EL (cell line): ENCODE measurements around the gene OOEP.
A peak's percentile ranks its signal among the peaks of the same experiment; 100 is the strongest.

Experiments
- DNase-seq: peaks from one replicate; pipeline ENCODE4 v3.0.0-alpha.2; 2016

The OOEP gene

DNA sequence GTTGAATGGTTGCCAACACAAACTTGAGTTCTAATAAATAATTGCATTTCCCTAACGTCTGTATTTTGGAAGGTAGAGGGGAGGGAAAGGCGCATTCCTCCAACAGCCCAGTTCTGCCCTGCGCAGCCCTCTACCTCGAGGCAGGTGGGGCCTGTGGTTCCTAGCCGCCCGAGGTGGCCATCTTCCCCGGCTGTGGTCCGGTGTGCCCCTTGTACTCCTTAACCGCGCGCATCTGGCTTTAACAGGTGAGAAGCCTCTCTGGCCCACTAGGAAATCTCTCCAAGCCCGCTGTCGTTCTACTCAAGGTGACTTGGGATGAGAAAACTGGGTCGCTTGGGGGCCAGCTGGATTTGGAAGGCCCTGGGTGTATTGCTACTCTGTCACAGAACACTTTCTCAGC, 5.6 kb downstream of the OOEP start:
- no peak for DNase-seq

GRCh38 chr6:73363537-73363875, 6.2 kb downstream of the OOEP start:
- no peak for DNase-seq

DNA sequence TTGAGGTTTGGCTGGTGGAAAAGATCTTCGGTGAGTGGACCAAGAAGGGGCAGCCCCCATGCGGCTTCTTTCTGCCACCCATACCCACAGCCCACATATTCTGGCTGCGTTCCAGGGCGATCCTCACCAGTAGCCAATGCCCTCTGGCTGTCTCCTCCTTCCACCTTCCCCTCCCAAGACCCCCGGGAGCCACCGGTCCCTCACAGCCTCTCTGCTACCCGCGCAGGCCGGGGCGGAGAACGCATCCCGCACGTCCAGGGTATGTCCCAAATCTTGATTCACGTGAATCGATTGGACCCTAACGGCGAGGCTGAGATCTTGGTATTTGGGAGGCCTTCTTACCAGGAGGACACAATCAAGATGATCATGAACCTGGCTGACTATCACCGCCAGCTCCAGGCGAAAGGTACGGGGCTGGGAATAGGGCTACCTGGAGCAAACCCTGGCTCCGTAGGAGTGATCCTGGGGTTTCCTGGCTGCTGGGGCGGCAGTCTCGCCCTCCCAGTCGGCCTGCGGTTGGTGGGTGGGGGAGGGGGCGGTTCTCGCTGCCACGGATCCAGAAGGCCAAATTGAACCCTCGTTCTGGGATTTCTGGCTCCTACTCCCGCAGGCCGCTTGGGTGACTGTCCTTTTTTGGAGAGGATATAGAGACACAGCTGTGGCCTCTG, 6.7 kb downstream of the OOEP start:
- DNase-seq: no peak

DNA sequence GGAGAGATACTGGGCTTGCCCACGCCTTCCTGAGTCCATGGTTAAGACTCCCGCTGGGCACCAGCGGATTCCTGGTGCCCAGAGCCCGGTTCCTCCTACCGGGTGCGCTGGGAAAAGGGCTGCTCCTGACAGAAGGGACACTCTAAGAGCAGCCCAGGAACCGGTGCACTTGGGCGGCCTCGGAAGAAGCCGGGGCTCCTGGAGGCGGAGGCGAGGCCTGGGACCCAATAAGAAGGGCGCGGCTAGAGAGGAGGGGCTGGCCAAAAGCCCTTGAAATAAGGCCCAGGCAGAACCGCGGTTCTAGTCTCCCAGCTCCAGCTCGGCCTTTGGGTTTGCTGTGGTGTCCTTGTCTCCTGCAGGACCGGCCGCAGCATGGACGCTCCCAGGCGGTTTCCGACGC, 7.3 kb downstream of the OOEP start, which contains the start of gene KHDC3L:
Gene KHDC3L, plus strand, starts transcription at position 301 of the 400 bp plus-strand sequence. Its CDS starts 72 bp downstream, at position 373.
- DNase-seq: no peak

DNA sequence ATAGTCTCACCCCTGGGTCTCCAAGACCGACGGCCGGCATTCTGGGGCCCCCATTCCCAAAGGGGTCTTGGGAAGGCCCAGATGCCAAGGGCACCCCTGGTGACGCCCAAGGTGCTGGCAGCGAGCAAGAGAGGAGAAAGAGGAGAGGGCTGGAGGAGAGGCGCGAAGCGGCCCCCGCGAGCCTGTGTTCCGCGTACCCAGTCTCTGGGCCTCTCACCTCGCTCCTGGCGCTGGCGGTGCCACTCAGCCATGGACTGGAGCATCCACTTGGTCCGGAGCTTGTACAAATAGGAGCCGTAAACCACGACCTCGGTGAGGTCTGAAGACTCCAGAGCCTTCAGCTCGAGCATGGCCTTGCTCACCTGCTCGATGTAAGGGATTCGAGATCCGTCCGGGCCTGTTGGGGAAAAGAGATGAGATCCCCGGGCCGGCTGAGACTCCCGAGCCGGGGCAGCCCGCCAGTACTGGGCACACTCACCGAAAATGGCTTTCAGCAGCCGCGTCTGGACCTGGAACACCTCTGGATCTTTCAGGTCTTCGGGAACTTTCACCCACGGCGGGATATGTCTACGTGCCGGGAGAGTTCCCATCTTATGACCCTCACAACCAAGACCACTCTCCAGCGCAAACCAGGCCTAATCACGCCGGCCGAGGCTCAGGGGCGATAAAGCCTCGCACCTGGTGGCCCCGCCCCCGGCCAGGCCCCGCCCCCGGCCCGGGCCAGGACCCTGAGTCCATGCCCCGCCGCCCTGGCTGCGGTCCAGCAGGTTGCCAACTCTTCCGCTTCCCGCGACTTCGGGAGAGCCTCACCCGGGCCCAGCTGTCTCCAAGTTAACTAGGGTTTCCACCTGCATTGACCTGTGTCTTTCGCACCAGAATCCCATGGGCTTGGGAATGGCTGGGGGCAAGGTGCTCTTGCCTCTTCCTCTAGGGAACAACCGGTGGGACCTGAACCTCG, 15.8 kb downstream of the OOEP start, which contains the start of gene DPPA5:
Gene DPPA5, minus strand, starts transcription at position 641 of the 958 bp plus-strand sequence. Its CDS starts 51 bp downstream, at position 590.
- DNase-seq: no peak

DNA sequence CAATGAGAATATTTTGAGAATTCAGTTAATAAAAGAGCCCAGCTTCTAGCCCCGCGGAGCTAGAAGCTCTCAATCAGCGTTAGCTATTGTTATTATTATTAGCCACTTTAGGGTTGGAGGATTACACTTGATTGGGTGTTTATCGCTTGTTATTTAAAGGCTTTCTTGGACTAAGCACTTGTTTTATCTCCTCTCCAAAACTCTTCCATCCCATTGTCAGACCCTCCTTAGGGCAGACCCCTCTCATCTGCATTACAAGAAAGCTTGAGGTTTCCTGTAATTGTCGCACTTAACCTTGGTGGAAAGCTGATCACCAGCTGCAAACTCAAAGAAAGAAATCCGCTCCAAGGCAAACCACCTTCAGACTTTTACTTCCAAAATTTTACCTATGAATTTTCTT, 20.4 kb downstream of the OOEP start:
- DNase-seq: no peak

GRCh38 chr6:73348550-73349204, 21.0 kb downstream of the OOEP start:
- DNase-seq: no peak

DNA sequence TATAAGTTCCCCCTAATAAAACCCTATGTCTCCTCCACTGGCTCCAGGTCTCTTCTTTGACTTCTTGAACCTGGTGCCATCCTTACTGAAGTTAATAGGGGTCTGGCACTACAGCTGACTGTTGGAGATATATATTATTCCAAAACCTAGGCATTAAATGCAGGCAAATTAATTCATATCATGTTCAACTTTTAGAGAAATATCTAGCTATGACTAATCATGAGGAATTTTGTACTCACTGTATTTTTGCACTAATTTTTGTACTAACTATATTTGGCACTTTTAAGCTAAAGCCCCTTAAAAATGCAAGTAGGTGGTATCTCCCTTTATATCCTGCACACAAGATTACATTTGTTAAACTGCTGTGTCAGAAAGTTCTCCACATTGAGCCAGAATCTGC, 26.5 kb downstream of the OOEP start:
- no peak for DNase-seq

DNA sequence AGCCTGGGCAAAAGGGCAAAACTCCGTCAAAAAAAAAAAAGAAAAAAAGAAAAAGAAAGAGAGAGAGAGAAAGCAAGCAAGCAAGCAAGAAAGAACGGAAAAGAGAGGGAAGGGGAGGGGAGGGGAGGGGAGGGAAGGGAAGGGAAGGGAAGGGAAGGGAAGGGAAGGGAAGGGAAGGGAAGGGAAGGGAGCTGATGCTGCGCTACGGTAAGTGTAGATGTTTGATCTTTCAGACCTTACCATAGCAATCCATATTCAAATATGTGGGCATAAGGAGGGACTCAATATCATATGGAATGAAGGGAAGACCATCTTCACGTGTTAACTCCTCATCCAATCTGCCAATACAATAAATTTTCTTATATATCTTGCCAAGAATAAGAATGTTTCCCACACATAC, 27.5 kb downstream of the OOEP start:
- DNase-seq: no peak

DNA sequence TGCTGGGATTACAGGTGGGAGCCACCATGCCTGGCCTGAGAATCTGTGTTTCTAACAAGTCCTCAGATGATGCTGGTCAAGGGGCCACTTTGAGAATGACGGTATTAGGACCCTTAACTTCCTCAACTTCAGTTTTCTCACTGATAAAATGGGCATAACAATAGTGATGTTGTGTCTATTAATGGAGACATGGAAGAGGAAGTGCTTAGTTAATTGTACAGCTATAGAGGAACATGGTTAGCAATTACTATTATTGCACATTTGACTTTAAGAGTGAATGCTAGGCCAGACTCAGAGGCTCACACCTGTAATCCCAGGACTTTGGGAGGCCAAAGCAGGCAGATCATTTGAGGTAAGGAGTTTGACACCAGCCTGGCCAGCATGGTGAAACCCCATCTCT, 28.4 kb downstream of the OOEP start:
- no peak for DNase-seq

DNA sequence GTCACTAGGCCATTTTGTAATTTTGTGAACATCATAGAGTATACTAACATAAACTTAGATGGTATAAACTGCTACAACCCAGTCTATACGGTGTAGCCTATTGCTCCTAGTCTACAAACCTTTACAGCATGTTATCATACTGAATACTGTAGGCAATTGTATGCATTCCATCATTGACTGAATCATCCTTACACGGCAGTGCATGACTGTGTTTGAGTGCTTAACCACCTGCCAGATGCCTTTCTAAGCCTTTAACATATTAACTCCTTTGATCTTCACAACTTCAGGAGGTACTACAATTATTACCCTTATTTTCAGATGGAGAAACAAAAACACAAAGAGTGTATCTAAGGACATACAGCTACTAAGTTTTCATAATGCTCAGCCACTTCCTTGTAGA, 29.6 kb downstream of the OOEP start:
- DNase-seq: peak; percentile 42

DNA sequence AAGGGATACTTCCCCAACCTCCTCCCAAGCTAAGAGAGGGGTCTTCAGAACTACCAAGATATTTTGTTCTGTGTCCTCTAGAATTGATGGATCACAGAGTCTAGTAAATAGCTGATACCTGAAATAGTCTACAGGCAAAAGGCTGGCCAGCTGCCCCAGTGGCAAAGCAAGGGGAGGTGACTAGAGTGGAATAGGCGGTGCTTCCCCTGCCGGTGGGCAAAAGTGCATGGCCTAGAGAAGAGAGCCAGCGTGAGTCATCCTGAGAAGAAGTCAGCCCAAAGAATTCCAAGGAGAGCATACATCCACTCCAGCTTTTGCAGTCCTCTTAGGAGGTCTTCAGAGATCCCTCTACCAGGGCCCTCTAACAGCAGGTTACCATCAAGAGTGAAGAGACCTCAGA, 30.4 kb downstream of the OOEP start:
- DNase-seq: peak; percentile 68

- no peak for DNase-seq
These were observed 40.5 kb downstream of the OOEP start for GRCh38 chr6:73329201-73329600.

DNA sequence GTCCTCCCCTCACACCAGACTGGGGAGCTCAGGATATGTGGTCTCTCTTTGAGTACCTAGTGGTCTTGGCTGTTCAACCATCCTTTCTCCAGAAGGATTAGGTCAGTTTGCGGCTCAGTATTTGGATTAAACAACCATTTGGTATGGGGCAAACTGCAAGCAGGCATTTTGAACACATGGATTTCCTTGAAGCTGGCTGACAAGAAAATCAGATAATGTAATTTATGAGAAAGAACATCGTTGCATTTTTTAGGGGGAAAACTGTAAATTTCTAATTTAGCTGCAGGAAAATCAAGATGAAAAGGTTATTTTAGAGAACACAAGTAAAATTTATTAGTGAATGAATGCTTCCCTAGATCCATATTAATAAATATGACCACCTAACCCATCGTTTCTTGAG, 40.9 kb downstream of the OOEP start:
- DNase-seq: no peak

GRCh38 chr6:73325656-73326055, 44.0 kb downstream of the OOEP start:
- DNase-seq: no peak

DNA sequence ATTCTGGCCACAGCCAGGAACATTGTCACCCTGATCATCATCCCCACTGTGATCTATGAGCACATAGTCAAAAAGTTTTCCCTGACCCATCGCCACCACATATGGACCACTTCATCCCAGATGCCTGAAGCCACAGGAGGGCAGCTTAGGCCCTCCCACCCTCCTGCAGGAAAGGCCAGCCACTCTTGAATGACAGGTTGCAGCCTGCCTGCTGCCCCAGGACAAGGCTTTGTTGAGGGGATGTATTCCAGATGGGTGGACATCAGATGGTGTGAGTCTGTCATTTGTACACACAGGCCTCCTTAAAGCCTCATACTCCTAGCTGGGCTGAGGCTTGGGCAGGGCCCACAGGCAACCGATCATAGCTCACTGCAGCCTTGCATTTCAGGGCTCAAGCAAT, 46.4 kb downstream of the OOEP start:
- no peak for DNase-seq
